Ishikawa (cell line): ENCODE data around the gene BIN2.

Experiments used
- EP300 ChIP-seq: IDR thresholded peaks from 2 replicates; pipeline ENCODE4 v1.6.1; 2012; ENCODE audit warnings: borderline replicate concordance
- FOXM1 ChIP-seq: IDR thresholded peaks from 2 replicates; pipeline ENCODE4 v1.6.1; 2012; ENCODE audit warnings: low read depth, borderline replicate concordance
- NFIC ChIP-seq: IDR thresholded peaks from 2 replicates; pipeline ENCODE4 v1.6.1; 2012
- REST ChIP-seq: IDR thresholded peaks from 2 replicates; pipeline ENCODE4 v1.6.1; 2012; ENCODE audit warnings: low read depth, mild to moderate bottlenecking
- TAF1 ChIP-seq: IDR thresholded peaks from 2 replicates; pipeline ENCODE4 v1.6.1; 2012; ENCODE audit warnings: low read depth, mild to moderate bottlenecking
- TEAD4 ChIP-seq: IDR thresholded peaks from 2 replicates; pipeline ENCODE4 v1.6.1; 2012
- YY1 ChIP-seq: IDR thresholded peaks from 2 replicates; pipeline ENCODE4 v1.6.1; 2012; ENCODE audit warnings: low read depth

- no peak for TF ChIP-seq FOXM1
- no peak for TF ChIP-seq TEAD4
- no peak for TF ChIP-seq TAF1
- no peak for TF ChIP-seq REST
- no peak for TF ChIP-seq YY1
- no peak for TF ChIP-seq EP300
- no peak for TF ChIP-seq NFIC
Measured at GRCh38 chr12:51348116-51348515, 24.1 kb upstream of the BIN2 start.
